ENCODE results near the gene DENND1A.

GRCh38 chr9:123697686-123698085 lies 232.2 kb downstream of the DENND1A start:
- no peak for TF ChIP-seq CREB1 (CRISPR knock-in tag; IDR thresholded peaks at IDR 0.05)
- TF ChIP-seq, protein P1, sequence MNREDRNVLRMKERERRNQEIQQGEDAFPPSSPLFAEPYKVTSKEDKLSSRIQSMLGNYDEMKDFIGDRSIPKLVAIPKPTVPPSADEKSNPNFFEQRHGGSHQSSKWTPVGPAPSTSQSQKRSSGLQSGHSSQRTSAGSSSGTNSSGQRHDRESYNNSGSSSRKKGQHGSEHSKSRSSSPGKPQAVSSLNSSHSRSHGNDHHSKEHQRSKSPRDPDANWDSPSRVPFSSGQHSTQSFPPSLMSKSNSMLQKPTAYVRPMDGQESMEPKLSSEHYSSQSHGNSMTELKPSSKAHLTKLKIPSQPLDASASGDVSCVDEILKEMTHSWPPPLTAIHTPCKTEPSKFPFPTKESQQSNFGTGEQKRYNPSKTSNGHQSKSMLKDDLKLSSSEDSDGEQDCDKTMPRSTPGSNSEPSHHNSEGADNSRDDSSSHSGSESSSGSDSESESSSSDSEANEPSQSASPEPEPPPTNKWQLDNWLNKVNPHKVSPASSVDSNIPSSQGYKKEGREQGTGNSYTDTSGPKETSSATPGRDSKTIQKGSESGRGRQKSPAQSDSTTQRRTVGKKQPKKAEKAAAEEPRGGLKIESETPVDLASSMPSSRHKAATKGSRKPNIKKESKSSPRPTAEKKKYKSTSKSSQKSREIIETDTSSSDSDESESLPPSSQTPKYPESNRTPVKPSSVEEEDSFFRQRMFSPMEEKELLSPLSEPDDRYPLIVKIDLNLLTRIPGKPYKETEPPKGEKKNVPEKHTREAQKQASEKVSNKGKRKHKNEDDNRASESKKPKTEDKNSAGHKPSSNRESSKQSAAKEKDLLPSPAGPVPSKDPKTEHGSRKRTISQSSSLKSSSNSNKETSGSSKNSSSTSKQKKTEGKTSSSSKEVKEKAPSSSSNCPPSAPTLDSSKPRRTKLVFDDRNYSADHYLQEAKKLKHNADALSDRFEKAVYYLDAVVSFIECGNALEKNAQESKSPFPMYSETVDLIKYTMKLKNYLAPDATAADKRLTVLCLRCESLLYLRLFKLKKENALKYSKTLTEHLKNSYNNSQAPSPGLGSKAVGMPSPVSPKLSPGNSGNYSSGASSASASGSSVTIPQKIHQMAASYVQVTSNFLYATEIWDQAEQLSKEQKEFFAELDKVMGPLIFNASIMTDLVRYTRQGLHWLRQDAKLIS (CRISPR knock-in tag; IDR thresholded peaks at IDR 0.05; ENCODE audit: borderline replicate concordance): no peak
- TF ChIP-seq, protein P2, sequence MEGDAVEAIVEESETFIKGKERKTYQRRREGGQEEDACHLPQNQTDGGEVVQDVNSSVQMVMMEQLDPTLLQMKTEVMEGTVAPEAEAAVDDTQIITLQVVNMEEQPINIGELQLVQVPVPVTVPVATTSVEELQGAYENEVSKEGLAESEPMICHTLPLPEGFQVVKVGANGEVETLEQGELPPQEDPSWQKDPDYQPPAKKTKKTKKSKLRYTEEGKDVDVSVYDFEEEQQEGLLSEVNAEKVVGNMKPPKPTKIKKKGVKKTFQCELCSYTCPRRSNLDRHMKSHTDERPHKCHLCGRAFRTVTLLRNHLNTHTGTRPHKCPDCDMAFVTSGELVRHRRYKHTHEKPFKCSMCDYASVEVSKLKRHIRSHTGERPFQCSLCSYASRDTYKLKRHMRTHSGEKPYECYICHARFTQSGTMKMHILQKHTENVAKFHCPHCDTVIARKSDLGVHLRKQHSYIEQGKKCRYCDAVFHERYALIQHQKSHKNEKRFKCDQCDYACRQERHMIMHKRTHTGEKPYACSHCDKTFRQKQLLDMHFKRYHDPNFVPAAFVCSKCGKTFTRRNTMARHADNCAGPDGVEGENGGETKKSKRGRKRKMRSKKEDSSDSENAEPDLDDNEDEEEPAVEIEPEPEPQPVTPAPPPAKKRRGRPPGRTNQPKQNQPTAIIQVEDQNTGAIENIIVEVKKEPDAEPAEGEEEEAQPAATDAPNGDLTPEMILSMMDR (IDR thresholded peaks at IDR 0.05): no peak
- TF ChIP-seq KAT7 (CRISPR knock-in tag; IDR thresholded peaks at IDR 0.05; ENCODE audit: borderline replicate concordance): no peak
- no peak for TF ChIP-seq ATF1 (CRISPR knock-in tag; IDR thresholded peaks at IDR 0.05)
- no peak for TF ChIP-seq USF2 (CRISPR knock-in tag; IDR thresholded peaks at IDR 0.05)
- no peak for TF ChIP-seq MAX (CRISPR knock-in tag; IDR thresholded peaks at IDR 0.05)
- TF ChIP-seq E2F5 (CRISPR knock-in tag; IDR thresholded peaks at IDR 0.05): no peak
- no peak for TF ChIP-seq ETV6 (CRISPR knock-in tag; IDR thresholded peaks at IDR 0.05)
- TF ChIP-seq ESRRA (CRISPR knock-in tag; IDR thresholded peaks at IDR 0.05; ENCODE audit: borderline replicate concordance): no peak
- TF ChIP-seq EMX1 (CRISPR knock-in tag; IDR thresholded peaks at IDR 0.05): no peak
- TF ChIP-seq RELA (CRISPR knock-in tag; IDR thresholded peaks at IDR 0.05; ENCODE audit: borderline replicate concordance): no peak
